HCT116 (cell line): Measurements from ENCODE around the gene EIF2AK3.

Experiments used
- CTCF ChIP-seq, 3 experiments: fragments of 200-600 bp in 1 of 3; sonication (generic) in 1 of 3; IDR thresholded peaks in 2 of 3; conservative IDR thresholded peaks in 1 of 3; 2 replicates each; pipeline ENCODE4 v1.5.1; 2012 to 2017; ENCODE audit warnings: low read depth in 2 of 3, low read length in 2 of 3, antibody characterized with exemption in 1 of 3, borderline replicate concordance in 1 of 3, control low read depth in 1 of 3, mild to moderate bottlenecking in 1 of 3, mixed read lengths in 1 of 3, mixed run types in 1 of 3, moderate library complexity in 1 of 3; ENCODE audit not compliant: insufficient read depth in 1 of 3
- EGR1 ChIP-seq: IDR thresholded peaks from 2 replicates; pipeline ENCODE4 v1.6.1; 2012; ENCODE audit warnings: low read depth
- EZH2 ChIP-seq: fragments of 200-600 bp; sonication (generic); IDR thresholded peaks from 2 replicates; pipeline ENCODE4 v1.6.1; 2017; ENCODE audit warnings: antibody characterized with exemption, mixed run types
- EZH2phosphoT487 ChIP-seq: fragments of 200-600 bp; IDR thresholded peaks from 2 replicates; pipeline ENCODE4 v1.6.1; 2018; ENCODE audit warnings: antibody characterized with exemption, borderline replicate concordance
- MAX ChIP-seq: IDR thresholded peaks from 2 replicates; pipeline ENCODE4 v1.6.1; 2012
- POLR2A ChIP-seq: IDR thresholded peaks from 2 replicates; pipeline ENCODE4 v1.7.0; 2011; ENCODE audit warnings: borderline replicate concordance; ENCODE audit not compliant: insufficient read depth, insufficient read length; ENCODE audit errors: extremely low read depth
- REST ChIP-seq: IDR thresholded peaks from 2 replicates; pipeline ENCODE4 v1.6.1; 2012; ENCODE audit warnings: low read depth
- SIN3A ChIP-seq: IDR thresholded peaks from 2 replicates; pipeline ENCODE4 v1.6.1; 2012; ENCODE audit warnings: low read depth
- TCF7L2 ChIP-seq: IDR thresholded peaks from 2 replicates; pipeline ENCODE4 v1.7.0; 2011; ENCODE audit warnings: borderline replicate concordance, inconsistent platforms; ENCODE audit not compliant: insufficient read depth, insufficient read length; ENCODE audit errors: extremely low read depth

GRCh38 chr2:88654714-88655113, 27.4 kb upstream of the EIF2AK3 start:
- no peak for TF ChIP-seq CTCF (IDR thresholded peaks at IDR 0.05 in 2 of 3, conservative IDR thresholded peaks at IDR 0.05 in 1 of 3; ENCODE audit: borderline replicate concordance in 1 of 3, insufficient read depth in 1 of 3, low read depth in 2 of 3, low read length in 2 of 3)
- no peak for TF ChIP-seq SIN3A
- no peak for TF ChIP-seq TCF7L2
- no peak for TF ChIP-seq MAX
- no peak for TF ChIP-seq EGR1
- no peak for TF ChIP-seq EZH2phosphoT487
- TF ChIP-seq REST: no peak
- TF ChIP-seq POLR2A: no peak
- no peak for TF ChIP-seq EZH2
